ENCODE results near the gene LY6G6C.

DNA sequence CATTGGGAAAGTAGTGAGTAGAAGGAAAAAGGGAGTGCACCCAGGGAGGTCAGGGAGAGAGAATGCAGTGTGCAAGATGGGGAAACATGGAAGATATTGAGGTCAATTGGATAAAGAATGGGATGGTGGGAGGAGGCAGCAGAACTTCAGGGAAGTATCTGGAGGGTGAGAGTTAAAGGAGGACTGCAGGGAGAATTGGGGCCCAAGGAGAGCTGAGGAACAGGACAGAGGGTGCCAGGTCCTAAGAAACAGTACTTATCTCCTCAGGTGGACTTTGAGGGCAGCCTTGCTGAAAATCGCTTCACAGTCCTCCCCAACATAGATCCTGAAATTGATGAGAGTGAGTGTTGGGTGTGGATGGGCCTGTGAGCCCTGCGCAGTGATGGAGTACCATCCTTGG lies 36.7 kb upstream of the LY6G6C start:
- no peak for TF ChIP-seq POLR2A (IDR thresholded peaks at IDR 0.05)
- TF ChIP-seq CTCF (IDR thresholded peaks at IDR 0.05) = no peak
